Neuronal stem cell (in vitro differentiated cells): Measurements from ENCODE around the gene PCYT2.
A peak's percentile ranks its signal among the peaks of the same experiment; 100 is the strongest.

Experiments used
- DNase-seq: peaks from one replicate; pipeline ENCODE4 v3.0.0-alpha.2; 2013; ENCODE audit warnings: low spot score
- H2AFZ ChIP-seq: one replicate; pipeline ENCODE4 v1.6.1; 2013; ENCODE audit warnings: mild to moderate bottlenecking, low read length, inconsistent platforms
- H2AK5ac ChIP-seq: 2 replicates; pipeline ENCODE4 v1.6.1; 2013; ENCODE audit warnings: low read depth, mild to moderate bottlenecking, inconsistent platforms, low read length, moderate library complexity, mixed read lengths
- H2BK120ac ChIP-seq: 2 replicates; pipeline ENCODE4 v1.6.1; 2013; ENCODE audit warnings: low read depth, mild to moderate bottlenecking, inconsistent platforms, low read length, moderate library complexity, mixed read lengths
- H2BK12ac ChIP-seq: one replicate; pipeline ENCODE4 v1.6.1; 2013; ENCODE audit warnings: low read length, inconsistent platforms
- H2BK15ac ChIP-seq: 2 replicates; pipeline ENCODE4 v1.6.1; 2013; ENCODE audit warnings: mild to moderate bottlenecking, low read length, inconsistent platforms, mixed read lengths
- H2BK5ac ChIP-seq: one replicate; pipeline ENCODE4 v1.6.1; 2013; ENCODE audit warnings: inconsistent platforms, mild to moderate bottlenecking, low read length, moderate library complexity
- H3K14ac ChIP-seq: one replicate; pipeline ENCODE4 v1.6.1; 2013; ENCODE audit warnings: low read length, inconsistent platforms
- H3K18ac ChIP-seq: 2 replicates; pipeline ENCODE4 v1.6.1; 2013; ENCODE audit warnings: low read length, inconsistent platforms
- H3K23ac ChIP-seq: 2 replicates; pipeline ENCODE4 v1.6.1; 2013; ENCODE audit warnings: low read depth, mild to moderate bottlenecking, mixed read lengths, low read length, inconsistent platforms; ENCODE audit not compliant: poor library complexity
- H3K27ac ChIP-seq: replicated peaks from 3 replicates; pipeline ENCODE4 v1.5.1; 2013; ENCODE audit warnings: low read length, inconsistent platforms
- H3K27me3 ChIP-seq, 3 experiments: 2 replicates each; pipeline ENCODE4 v1.6.1; 2013; ENCODE audit warnings: low read length in 3 of 3, mild to moderate bottlenecking in 2 of 3, inconsistent platforms in 1 of 3, low read depth in 1 of 3, mixed read lengths in 1 of 3, moderate library complexity in 1 of 3; ENCODE audit not compliant: control insufficient read depth in 3 of 3, insufficient read depth in 3 of 3
- H3K36me3 ChIP-seq, 2 donors: replicated peaks in 1 of 2; 2 replicates each; pipeline ENCODE4 v1.6.1; 2013; ENCODE audit warnings: low read length in 2 of 2; ENCODE audit not compliant: control insufficient read depth in 2 of 2, insufficient read depth in 2 of 2
- H3K4ac ChIP-seq: 2 replicates; pipeline ENCODE4 v1.6.1; 2013; ENCODE audit warnings: inconsistent platforms, mild to moderate bottlenecking, low read length, moderate library complexity
- H3K4me1 ChIP-seq, 2 donors: 1 replicate in 1 of 2; 2 replicates in 1 of 2; pipeline ENCODE4 v1.6.1; 2013; ENCODE audit warnings: low read length in 2 of 2, low read depth in 1 of 2; ENCODE audit not compliant: control insufficient read depth in 2 of 2, insufficient read depth in 1 of 2
- H3K4me2 ChIP-seq: one replicate; pipeline ENCODE4 v1.6.1; 2013; ENCODE audit warnings: mild to moderate bottlenecking, low read length, inconsistent platforms; ENCODE audit not compliant: insufficient read depth, poor library complexity, severe bottlenecking
- H3K4me3 ChIP-seq, 2 donors: 2 replicates each; pipeline ENCODE4 v1.5.1; 2013; ENCODE audit warnings: low read length in 2 of 2, mild to moderate bottlenecking in 2 of 2, inconsistent platforms in 1 of 2, moderate library complexity in 1 of 2
- H3K79me1 ChIP-seq: one replicate; pipeline ENCODE4 v1.6.1; 2013; ENCODE audit warnings: low read depth, mild to moderate bottlenecking, inconsistent platforms, low read length, moderate library complexity
- H3K9ac ChIP-seq: one replicate; pipeline ENCODE4 v1.6.1; 2013; ENCODE audit warnings: mild to moderate bottlenecking, low read depth, low read length, inconsistent platforms; ENCODE audit not compliant: poor library complexity
- H3K9me3 ChIP-seq, 2 donors: replicated peaks in 1 of 2; 2 replicates each; pipeline versions ENCODE3 to v1.6.1; 2013; ENCODE audit warnings: low read length in 2 of 2, mild to moderate bottlenecking in 2 of 2, inconsistent platforms in 1 of 2, low read depth in 1 of 2, mixed read lengths in 1 of 2, moderate library complexity in 1 of 2; ENCODE audit not compliant: control insufficient read depth in 2 of 2, insufficient read depth in 1 of 2
- H4K8ac ChIP-seq: one replicate; pipeline ENCODE4 v1.6.1; 2013; ENCODE audit warnings: low read depth, mild to moderate bottlenecking, inconsistent platforms, low read length, moderate library complexity
- H4K91ac ChIP-seq: one replicate; pipeline ENCODE4 v1.6.1; 2013; ENCODE audit warnings: low read length, low read depth, mild to moderate bottlenecking, inconsistent platforms; ENCODE audit not compliant: poor library complexity
- WGBS, 2 donors: extraction: QIAGEN DNeasy Blood & Tissue Kit; methylation state at CpG; one replicate each; pipeline ENCODE4 v1.1.7; 2013; ENCODE audit warnings: missing lambda C conversion rate in 2 of 2, mixed read lengths in 1 of 2; ENCODE audit not compliant: insufficient read length in 2 of 2, insufficient replicate concordance in 1 of 2; ENCODE audit errors: extremely low coverage in 2 of 2; 5-methylcytosine and 5-hydroxymethylcytosine counted together

The PCYT2 gene

DNA sequence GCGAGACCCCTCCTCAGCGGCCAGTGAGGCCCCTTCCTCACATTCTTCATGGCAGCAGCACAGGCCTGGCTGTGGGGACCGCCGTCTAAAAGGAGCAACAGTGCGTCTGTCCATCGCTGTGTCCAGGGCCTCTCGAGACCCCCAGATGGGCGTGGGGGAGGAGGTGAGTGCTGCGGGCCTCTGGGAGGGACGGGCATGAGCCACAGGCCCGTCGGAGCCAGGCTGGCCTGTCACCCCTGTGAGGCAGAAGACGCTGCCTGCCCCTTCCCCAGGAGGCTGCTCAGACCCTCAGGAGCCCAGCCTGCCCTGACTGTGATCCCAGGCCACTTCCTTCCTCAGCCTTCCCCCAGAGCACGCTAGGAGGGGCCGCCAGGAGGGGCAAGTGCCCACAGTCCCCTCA lies 28.0 kb upstream of the PCYT2 start:
- H3K27me3 ChIP-seq, result peaks cover 0 to 4% (median 2%) of the 10 kb centered on the region in 3 experiments
- peak overlapping the region; percentile 47 for H2AK5ac ChIP-seq
- no peak for DNase-seq
- H2AFZ ChIP-seq, result peak overlapping the region; percentile 74
- peak overlapping the region; percentile 97 for H2BK12ac ChIP-seq
- peak overlapping the region; percentile 48 for H3K18ac ChIP-seq
- H3K4me3 ChIP-seq, result no peak overlapping the region
- H3K23ac ChIP-seq, result peak overlapping the region; percentile 80
- peak overlapping the region; percentile 37 for H3K4ac ChIP-seq
- no peak overlapping the region for H3K27ac ChIP-seq
- peaks cover 13 to 14% of the 10 kb centered on the region in 2 donors for H3K4me1 ChIP-seq
- peak overlapping the region; percentile 70 for H3K9ac ChIP-seq
- H2BK120ac ChIP-seq, result peak overlapping the region; percentile 47
- H4K91ac ChIP-seq, result no peak overlapping the region
- no peaks in the 10 kb centered on the region for H3K9me3 ChIP-seq
- peaks cover 3 to 14% of the 10 kb centered on the region in 2 donors for H3K36me3 ChIP-seq
- H3K79me1 ChIP-seq, result peaks cover 13% of the 10 kb centered on the region
- no peak overlapping the region for H4K8ac ChIP-seq
- peak overlapping the region; percentile 84 for H2BK5ac ChIP-seq
- H3K14ac ChIP-seq, result no peak overlapping the region
- WGBS, 2 donors, result no CpG with 5 or more reads among the region's 15 CpGs
- no peak overlapping the region for H3K4me2 ChIP-seq
- peak overlapping the region; percentile 100 for H2BK15ac ChIP-seq

GRCh38 chr17:81935709-81936084 lies 24.5 kb upstream of the PCYT2 start:
- no peak overlapping the region for H3K18ac ChIP-seq
- H3K36me3 ChIP-seq, result peaks cover 6 to 29% of the 10 kb centered on the region in 2 donors
- no peak overlapping the region for H3K23ac ChIP-seq
- WGBS, 2 donors, result no CpG with 5 or more reads among the region's 6 CpGs
- H3K4ac ChIP-seq, result no peak overlapping the region
- no peak overlapping the region for H3K14ac ChIP-seq
- H3K79me1 ChIP-seq, result peaks cover 13% of the 10 kb centered on the region
- peak overlapping the region; percentile 2 for H3K4me2 ChIP-seq
- no peak overlapping the region for H2BK120ac ChIP-seq
- peak overlapping the region in 1 of 2 donors; percentile 9 for H3K4me3 ChIP-seq
- no peak overlapping the region for H3K27ac ChIP-seq
- no peak overlapping the region for H2AFZ ChIP-seq
- H2AK5ac ChIP-seq, result peak overlapping the region; percentile 42
- no peaks in the 10 kb centered on the region for H3K9me3 ChIP-seq
- no peak overlapping the region for H3K9ac ChIP-seq
- DNase-seq, result no peak
- H2BK15ac ChIP-seq, result peak overlapping the region; percentile 81
- peaks cover 0 to 4% (median 2%) of the 10 kb centered on the region in 3 experiments for H3K27me3 ChIP-seq
- H3K4me1 ChIP-seq, result peaks cover 5 to 6% of the 10 kb centered on the region in 2 donors
- H2BK5ac ChIP-seq, result peak overlapping the region; percentile 32
- H4K91ac ChIP-seq, result no peak overlapping the region
- no peak overlapping the region for H2BK12ac ChIP-seq
- no peak overlapping the region for H4K8ac ChIP-seq

DNA sequence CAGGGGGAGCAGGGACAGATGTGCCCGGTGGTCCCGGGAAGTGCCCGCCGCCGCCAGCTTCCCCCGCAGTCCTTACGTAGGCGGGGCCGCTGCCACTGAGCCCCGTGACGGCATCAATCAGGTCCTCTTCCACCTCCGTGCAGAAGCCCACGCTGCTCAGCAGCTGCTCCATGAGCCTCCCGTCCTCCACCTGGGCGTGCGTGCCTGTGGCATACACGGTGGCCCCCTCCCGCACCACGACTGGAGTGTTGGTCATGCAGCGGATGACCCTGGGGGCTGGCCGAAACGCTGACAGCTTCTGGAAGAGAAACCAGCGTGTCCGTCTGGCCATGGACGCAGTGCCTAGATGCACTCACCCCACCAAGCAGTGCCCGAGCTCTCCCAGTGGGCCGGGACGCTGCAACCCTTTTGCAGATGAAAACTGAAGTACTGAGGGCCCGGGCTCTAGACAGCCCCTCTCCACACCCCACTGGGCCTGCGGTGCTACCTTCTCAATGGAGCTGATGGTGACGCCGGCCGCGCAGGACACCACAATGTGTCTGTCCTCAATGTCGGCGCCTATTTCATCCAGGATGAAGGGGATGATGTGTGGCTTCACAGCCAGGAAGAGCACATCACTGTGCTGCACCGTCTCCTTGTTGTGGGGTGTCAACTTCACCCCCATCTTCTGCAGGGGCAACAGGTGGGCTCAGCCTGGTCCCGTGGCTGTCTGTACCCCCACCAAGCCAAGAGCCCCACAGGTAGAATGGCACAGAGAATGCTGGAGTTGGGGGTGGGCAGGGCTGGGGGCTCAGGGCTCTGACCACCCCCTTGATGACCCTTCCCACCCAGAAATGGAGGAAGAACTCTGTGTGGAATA lies 23.9 kb upstream of the PCYT2 start:
- DNase-seq, result no peak
- Histone ChIP-seq H3K9me3 (no peaks in the 10 kb centered on the region), H3K4me3 (peak overlapping the region in 1 of 2 donors; percentile 13), H2BK15ac (peak overlapping the region; percentile 81), H3K14ac (no peak overlapping the region), H3K36me3 (peaks cover 6 to 29% of the 10 kb centered on the region in 2 donors), H3K18ac (peak overlapping the region; percentile 13), H3K4ac (no peak overlapping the region), H3K27me3 (peaks cover 0 to 4% (median 0%) of the 10 kb centered on the region in 3 experiments), H4K91ac (no peak overlapping the region), H3K27ac (no peak overlapping the region), H2BK120ac (no peak overlapping the region), H3K23ac (peak overlapping the region; percentile 92), H2BK12ac (no peak overlapping the region), H3K9ac (peak overlapping the region; percentile 55), H2AFZ (no peak overlapping the region), H2BK5ac (peak overlapping the region; percentile 44), H3K4me1 (peaks cover 5 to 6% of the 10 kb centered on the region in 2 donors), H4K8ac (no peak overlapping the region), H3K4me2 (peak overlapping the region; percentile 2), H2AK5ac (peak overlapping the region; percentile 42), H3K79me1 (peaks cover 13% of the 10 kb centered on the region)
- no CpG with 5 or more reads among the region's 38 CpGs for WGBS, 2 donors

GRCh38 chr17:81934098-81934757 lies 23.0 kb upstream of the PCYT2 start:
- Histone ChIP-seq H3K18ac (no peak overlapping the region), H2AFZ (no peak overlapping the region), H4K91ac (no peak overlapping the region), H3K4me2 (no peak overlapping the region), H2BK15ac (no peak overlapping the region), H3K27ac (no peak overlapping the region), H2BK120ac (no peak overlapping the region), H2AK5ac (no peak overlapping the region), H3K23ac (no peak overlapping the region), H2BK12ac (no peak overlapping the region), H3K4ac (no peak overlapping the region), H3K14ac (no peak overlapping the region), H3K9ac (no peak overlapping the region), H3K4me1 (peaks cover 5 to 6% of the 10 kb centered on the region in 2 donors), H4K8ac (no peak overlapping the region), H2BK5ac (peak overlapping the region; percentile 44), H3K79me1 (peaks cover 16% of the 10 kb centered on the region), H3K36me3 (peaks cover 6 to 29% of the 10 kb centered on the region in 2 donors), H3K9me3 (no peaks in the 10 kb centered on the region), H3K27me3 (peaks cover 0 to 3% (median 0%) of the 10 kb centered on the region in 3 experiments), H3K4me3 (no peak overlapping the region)
- no peak for DNase-seq
- WGBS, 2 donors, result no CpG with 5 or more reads among the region's 23 CpGs
